GM13977 (cell line): ENCODE data around the gene WDR1.

Experiments
- DNase-seq: peaks from one replicate; pipeline ENCODE4 v3.0.0; 2012; ENCODE audit warnings: low spot score
- CTCF ChIP-seq: IDR thresholded peaks from 2 replicates; pipeline ENCODE4 v1.5.1; 2012; ENCODE audit warnings: mild to moderate bottlenecking, control low read depth; ENCODE audit not compliant: insufficient read depth; ENCODE audit errors: extremely low read depth, missing control alignments
- in situ Hi-C: fragments of 300-500 bp; cut with MboI; formaldehyde crosslinking; loops from one replicate; pipeline ENCODE4 v1.12.0; 2022; ENCODE audit warnings: low sequenced_read_pairs, low pct_unique_long_range_greater_than_20kb, mixed read lengths, inconsistent platforms; ENCODE audit not compliant: unreplicated experiment

The WDR1 gene

GRCh38 chr4:10108818-10109783 lies 7.5 kb downstream of the WDR1 start:
- in situ Hi-C loops: no loop called here
- TF ChIP-seq CTCF: no peak
- DNase-seq: no peak

GRCh38 chr4:10108391-10108790 lies 8.2 kb downstream of the WDR1 start:
- no peak for DNase-seq
- no peak for TF ChIP-seq CTCF
- in situ Hi-C loops: no loop called here

DNA sequence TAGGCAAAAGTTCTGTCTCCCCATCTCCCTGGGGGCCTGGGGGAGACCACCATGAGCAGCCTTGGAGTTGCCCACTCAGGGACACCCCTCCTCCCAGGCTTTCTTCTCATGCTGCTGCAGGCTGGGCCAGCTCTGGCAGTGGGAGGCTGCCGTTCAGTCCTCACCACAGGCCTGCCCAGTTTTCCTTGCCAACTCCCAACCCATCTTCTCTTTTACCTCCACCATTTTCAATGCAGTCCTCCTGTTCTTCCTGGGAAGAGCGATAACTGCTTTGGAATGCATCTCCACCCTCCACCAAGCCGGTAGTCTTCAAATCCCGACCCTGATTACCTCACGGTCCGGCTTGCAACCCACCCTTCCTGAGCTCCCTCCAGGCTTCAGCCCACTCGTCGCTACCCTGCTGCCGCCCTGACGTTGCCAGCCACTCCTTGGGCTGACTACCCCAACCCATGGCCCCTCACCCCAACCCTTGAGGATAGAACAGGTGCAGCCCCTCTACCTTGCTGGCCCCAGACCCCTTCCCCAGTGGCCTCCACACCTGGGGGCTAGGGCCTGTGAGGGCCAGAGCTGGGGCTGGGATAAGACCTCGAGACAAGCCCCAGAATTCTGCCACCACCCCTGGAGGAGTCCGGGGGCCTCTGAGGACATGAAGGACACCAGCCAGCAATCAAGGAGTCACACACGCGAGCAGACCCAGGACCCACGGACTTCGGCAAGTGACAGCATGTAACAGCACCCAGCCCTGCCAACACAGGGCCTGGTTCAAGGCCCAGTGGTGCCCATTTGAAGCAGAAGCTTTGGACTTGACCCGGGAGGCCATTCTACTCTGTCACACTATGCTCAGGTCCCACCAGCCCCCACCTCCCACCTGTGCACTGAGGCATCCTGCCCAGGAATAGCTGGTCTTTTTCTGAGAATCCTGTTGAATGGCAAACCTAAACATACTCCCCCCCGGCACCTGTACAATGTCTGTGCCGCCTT lies 9.2 kb downstream of the WDR1 start:
- TF ChIP-seq CTCF: no peak
- no peak for DNase-seq
- in situ Hi-C loops: no loop called here

GRCh38 chr4:10106421-10107039 lies 10.1 kb downstream of the WDR1 start:
- no peak for DNase-seq
- in situ Hi-C loops: no loop called here
- no peak for TF ChIP-seq CTCF

DNA sequence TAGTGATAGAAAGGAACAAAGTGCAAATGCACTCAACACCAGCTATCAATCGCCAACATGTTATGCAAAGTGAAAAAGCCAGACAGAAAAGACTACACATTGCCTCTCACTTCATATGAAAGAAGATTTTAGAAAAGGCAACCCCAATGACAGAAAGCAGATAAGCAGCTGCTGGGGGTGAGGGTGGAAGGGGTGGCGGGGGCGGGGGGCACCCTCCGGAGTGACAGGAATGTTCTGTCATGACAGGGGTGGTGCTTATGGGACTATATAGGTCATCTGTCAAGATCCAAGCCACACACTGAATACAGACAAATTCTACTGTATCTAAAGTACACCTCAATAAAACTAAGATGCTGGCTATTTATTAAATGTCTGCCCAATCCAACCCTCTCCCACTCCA lies 10.7 kb downstream of the WDR1 start:
- in situ Hi-C loops: no loop called here
- DNase-seq: no peak
- no peak for TF ChIP-seq CTCF

DNA sequence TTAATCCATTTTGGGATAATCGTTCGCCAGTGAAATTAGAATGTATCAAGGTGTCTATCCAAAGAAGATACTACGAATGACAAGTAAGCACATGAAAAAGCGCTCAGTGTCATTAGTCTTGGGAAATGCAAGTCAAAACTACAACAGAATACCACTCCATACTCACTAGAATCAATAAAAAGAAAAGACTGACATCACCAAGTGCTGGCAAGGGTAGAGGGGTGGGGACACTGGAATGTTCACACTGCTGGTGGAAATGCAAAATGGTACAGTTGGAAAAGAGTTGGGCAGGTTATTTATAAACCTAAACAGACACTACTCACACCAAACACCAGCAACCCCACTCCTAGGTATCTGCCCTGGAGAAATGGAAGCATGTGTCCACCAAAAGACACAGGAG lies 11.2 kb downstream of the WDR1 start:
- TF ChIP-seq CTCF: no peak
- in situ Hi-C loops: no loop called here
- no peak for DNase-seq
